HepG2 (cell line): ENCODE data around the gene UBFD1. TPM values are rescaled to one million over a fixed set of nuclear protein-coding genes. Genes with fewer than 3 reads are reported as not detected.

ENCODE experiments used
- CC2D1A ChIP-seq: sonication (generic); formaldehyde crosslinking; IDR thresholded peaks from 2 replicates; pipeline ENCODE4 v1.8.1; 2023; ENCODE audit warnings: mild to moderate bottlenecking, missing genetic modification reagents
- HDAC2 ChIP-seq: sonication (generic); formaldehyde crosslinking; IDR thresholded peaks from 2 replicates; pipeline ENCODE4 v1.4.0; 2020; ENCODE audit warnings: missing genetic modification reagents
- MXI1 ChIP-seq: IDR thresholded peaks from 3 replicates; pipeline ENCODE4 v1.6.1; 2012; ENCODE audit warnings: low read depth, low read length, inconsistent platforms, borderline replicate concordance
- PHB2 ChIP-seq: fragments of 450-650 bp; IDR thresholded peaks from 2 replicates; pipeline ENCODE4 v1.6.1; 2018; ENCODE audit not compliant: partially characterized antibody
- PRPF4 ChIP-seq: fragments of 200-400 bp; formaldehyde crosslinking; IDR thresholded peaks from 2 replicates; pipeline ENCODE4 v1.6.1; 2016; ENCODE audit warnings: low read length, low read depth; ENCODE audit not compliant: poor library complexity, severe bottlenecking
- RFX3 ChIP-seq: IDR thresholded peaks from 2 replicates; pipeline ENCODE4 v1.6.1; 2016; ENCODE audit warnings: missing biosample characterization, missing genetic modification reagents
- RNF2 ChIP-seq: fragments of 450-650 bp; conservative IDR thresholded peaks from 2 replicates; pipeline ENCODE4 v1.6.1; 2016; ENCODE audit warnings: low read depth
- RXRB ChIP-seq: IDR thresholded peaks from 2 replicates; pipeline ENCODE4 v1.6.1; 2016; ENCODE audit warnings: borderline replicate concordance, missing genetic modification reagents, missing compliant biosample characterization
- TRAFD1 ChIP-seq: sonication (generic); formaldehyde crosslinking; IDR thresholded peaks from 2 replicates; pipeline ENCODE4 v1.5.1; 2020; ENCODE audit warnings: missing genetic modification reagents, mild to moderate bottlenecking, borderline replicate concordance
- USF2 ChIP-seq, 2 experiments: sonication (generic) in 1 of 2; formaldehyde crosslinking in 1 of 2; IDR thresholded peaks; 2 replicates each; pipeline versions ENCODE4 v1.5.1 to v1.6.1; 2011 to 2020; ENCODE audit warnings: borderline replicate concordance in 1 of 2, low read depth in 1 of 2, low read length in 1 of 2, mild to moderate bottlenecking in 1 of 2, missing genetic modification reagents in 1 of 2, moderate library complexity in 1 of 2
- ZBTB8A ChIP-seq: sonication (generic); formaldehyde crosslinking; IDR thresholded peaks from 2 replicates; pipeline ENCODE4 v1.4.0; 2020; ENCODE audit warnings: mild to moderate bottlenecking, low read depth, missing genetic modification reagents, borderline replicate concordance
- ZKSCAN8 ChIP-seq: IDR thresholded peaks from 2 replicates; pipeline ENCODE4 v1.6.1; 2016; ENCODE audit warnings: borderline replicate concordance, missing genetic modification reagents, missing compliant biosample characterization
- ZNF160 ChIP-seq: sonication (generic); formaldehyde crosslinking; IDR thresholded peaks from 2 replicates; pipeline ENCODE4 v1.8.0; 2022; ENCODE audit warnings: mild to moderate bottlenecking, inconsistent platforms, missing genetic modification reagents
- ZNF382 ChIP-seq: sonication (generic); formaldehyde crosslinking; IDR thresholded peaks from 2 replicates; pipeline ENCODE4 v1.5.0; 2020; ENCODE audit warnings: missing genetic modification reagents, mild to moderate bottlenecking, borderline replicate concordance
- ZNF563 ChIP-seq: sonication (generic); formaldehyde crosslinking; IDR thresholded peaks from 2 replicates; pipeline ENCODE4 v1.8.0; 2022; ENCODE audit warnings: mild to moderate bottlenecking, moderate library complexity, missing genetic modification reagents
- ZNF678 ChIP-seq: sonication (generic); formaldehyde crosslinking; IDR thresholded peaks from 2 replicates; pipeline ENCODE4 v1.4.0; 2020; ENCODE audit warnings: mild to moderate bottlenecking, missing genetic modification reagents
- ZNF703 ChIP-seq: sonication (generic); formaldehyde crosslinking; IDR thresholded peaks from 2 replicates; pipeline ENCODE4 v1.5.1; 2020; ENCODE audit warnings: missing genetic modification reagents, mild to moderate bottlenecking, moderate library complexity, borderline replicate concordance
- ZNF761 ChIP-seq: sonication (generic); formaldehyde crosslinking; conservative IDR thresholded peaks from 2 replicates; pipeline ENCODE4 v1.4.0; 2020; ENCODE audit warnings: mild to moderate bottlenecking, missing genetic modification reagents
- polyA plus RNA-seq, 8 experiments: library from polyadenylated mRNA; depleted of rRNA in 3 of 8; stranded (reverse) in 7 of 8; unstranded in 1 of 8; fragments of >200 nt; fragmentation: Illumina TruSeq in 4 of 8; extraction: Trizol in 4 of 8; gene quantifications; 2 replicates each; pipeline versions ENCODE4 v1.2.1 to v1.2.3, GENCODE V29; 2011 to 2016; ENCODE audit warnings: low read depth in 4 of 8, missing spikeins in 1 of 8, mixed read lengths in 1 of 8; ENCODE audit not compliant: insufficient read depth in 1 of 8
- total RNA-seq, 5 experiments: library from RNA; depleted of rRNA; stranded (reverse); fragments of >200 nt; fragmentation: Illumina TruSeq; extraction: Trizol; gene quantifications; 2 replicates each; pipeline ENCODE4 v1.2.3, GENCODE V29; 2016; ENCODE audit warnings: low read depth in 1 of 5
- TF ChIP-seq, protein P1 (sequence below): sonication (generic); formaldehyde crosslinking; IDR thresholded peaks from 2 replicates; pipeline ENCODE4 v1.5.1; 2020; ENCODE audit warnings: missing genetic modification reagents, mild to moderate bottlenecking, borderline replicate concordance
- TF ChIP-seq, protein P2 (sequence below): sonication (generic); formaldehyde crosslinking; IDR thresholded peaks from 2 replicates; pipeline ENCODE4 v1.5.1; 2020; ENCODE audit warnings: mild to moderate bottlenecking, missing genetic modification reagents, moderate library complexity

UBFD1 gene
- total and polyA plus RNA-seq, 2 of the 13 experiments (the other 11 are each of a cell fraction or from before 2014, with no cell fraction given): 100 to 111 TPM

- TF ChIP-seq ZKSCAN8 (CRISPR knock-in tag) (peak; percentile 59; the same call in 1 of the 2 replicates), PRPF4 (no peak), RFX3 (no peak), TRAFD1 (CRISPR knock-in tag) (0 out of 2 replicates have a peak, but pooled peaks have one; percentile 69), ZNF160 (CRISPR knock-in tag) (peak; percentile 89; the same call in 1 of the 2 replicates), ZNF678 (peak; percentile 52), RXRB (CRISPR knock-in tag) (peak; percentile 81; the same call in 1 of the 2 replicates), RNF2 (peak; percentile 96), HDAC2 (CRISPR knock-in tag) (peak; percentile 75; the same call in 1 of the 2 replicates), PHB2 (no peak), ZBTB8A (no peak), ZNF563 (CRISPR knock-in tag) (peak; percentile 99), ZNF382 (CRISPR knock-in tag) (no peak), MXI1 (peak; percentile 95), USF2 (IDR thresholded peaks at IDR 0.05; ENCODE audit: low read depth, low read length) (peak; percentile 97), USF2 (CRISPR knock-in tag; IDR thresholded peaks at IDR 0.05; ENCODE audit: borderline replicate concordance) (peak; percentile 93; the same call in 1 of the 2 replicates), CC2D1A (CRISPR knock-in tag) (no peak), ZNF761 (CRISPR knock-in tag) (peak; percentile 98), ZNF703 (CRISPR knock-in tag) (no peak; the same call in 1 of the 2 replicates)
- TF ChIP-seq, protein P1, sequence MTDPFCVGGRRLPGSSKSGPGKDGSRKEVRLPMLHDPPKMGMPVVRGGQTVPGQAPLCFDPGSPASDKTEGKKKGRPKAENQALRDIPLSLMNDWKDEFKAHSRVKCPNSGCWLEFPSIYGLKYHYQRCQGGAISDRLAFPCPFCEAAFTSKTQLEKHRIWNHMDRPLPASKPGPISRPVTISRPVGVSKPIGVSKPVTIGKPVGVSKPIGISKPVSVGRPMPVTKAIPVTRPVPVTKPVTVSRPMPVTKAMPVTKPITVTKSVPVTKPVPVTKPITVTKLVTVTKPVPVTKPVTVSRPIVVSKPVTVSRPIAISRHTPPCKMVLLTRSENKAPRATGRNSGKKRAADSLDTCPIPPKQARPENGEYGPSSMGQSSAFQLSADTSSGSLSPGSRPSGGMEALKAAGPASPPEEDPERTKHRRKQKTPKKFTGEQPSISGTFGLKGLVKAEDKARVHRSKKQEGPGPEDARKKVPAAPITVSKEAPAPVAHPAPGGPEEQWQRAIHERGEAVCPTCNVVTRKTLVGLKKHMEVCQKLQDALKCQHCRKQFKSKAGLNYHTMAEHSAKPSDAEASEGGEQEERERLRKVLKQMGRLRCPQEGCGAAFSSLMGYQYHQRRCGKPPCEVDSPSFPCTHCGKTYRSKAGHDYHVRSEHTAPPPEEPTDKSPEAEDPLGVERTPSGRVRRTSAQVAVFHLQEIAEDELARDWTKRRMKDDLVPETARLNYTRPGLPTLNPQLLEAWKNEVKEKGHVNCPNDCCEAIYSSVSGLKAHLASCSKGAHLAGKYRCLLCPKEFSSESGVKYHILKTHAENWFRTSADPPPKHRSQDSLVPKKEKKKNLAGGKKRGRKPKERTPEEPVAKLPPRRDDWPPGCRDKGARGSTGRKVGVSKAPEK (CRISPR knock-in tag): no peak
- TF ChIP-seq, protein P2, sequence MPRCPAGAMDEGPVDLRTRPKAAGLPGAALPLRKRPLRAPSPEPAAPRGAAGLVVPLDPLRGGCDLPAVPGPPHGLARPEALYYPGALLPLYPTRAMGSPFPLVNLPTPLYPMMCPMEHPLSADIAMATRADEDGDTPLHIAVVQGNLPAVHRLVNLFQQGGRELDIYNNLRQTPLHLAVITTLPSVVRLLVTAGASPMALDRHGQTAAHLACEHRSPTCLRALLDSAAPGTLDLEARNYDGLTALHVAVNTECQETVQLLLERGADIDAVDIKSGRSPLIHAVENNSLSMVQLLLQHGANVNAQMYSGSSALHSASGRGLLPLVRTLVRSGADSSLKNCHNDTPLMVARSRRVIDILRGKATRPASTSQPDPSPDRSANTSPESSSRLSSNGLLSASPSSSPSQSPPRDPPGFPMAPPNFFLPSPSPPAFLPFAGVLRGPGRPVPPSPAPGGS (CRISPR knock-in tag): peak; percentile 93
Observed at GRCh38 chr16:23510164-23510914, 47.2 kb upstream of the UBFD1 start, which contains the start of gene GGA2 (continued).
